NCI-H69 (cell line): ENCODE data around the gene MRPL49.

ENCODE experiments used
- DNase-seq: peaks from one replicate; lab custom pipeline; 2025; lab: John Stamatoyannopoulos, UW

MRPL49 gene

GRCh38 chr11:65102142-65103095 is 19.7 kb upstream of the MRPL49 start:
- no peak for DNase-seq

DNA sequence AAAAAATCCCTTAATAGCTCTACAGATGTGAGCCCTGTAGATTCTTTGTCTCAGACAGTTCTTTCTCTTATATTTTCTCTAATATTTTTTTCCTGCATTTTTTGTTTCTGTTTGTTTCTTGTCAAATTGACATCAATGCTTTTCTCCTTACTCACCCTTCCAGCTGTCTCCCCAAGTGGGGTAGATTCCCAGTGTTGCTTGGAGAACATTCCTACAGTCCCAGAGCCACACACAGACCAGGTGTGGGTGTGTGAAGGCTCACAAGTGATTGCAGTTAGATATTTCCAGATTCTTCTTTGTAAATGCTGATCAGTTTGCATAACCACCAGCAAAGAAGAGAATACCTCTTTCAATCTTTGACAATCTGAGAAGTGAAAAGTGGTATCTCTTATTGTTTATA is 18.6 kb upstream of the MRPL49 start:
- no peak for DNase-seq

DNA sequence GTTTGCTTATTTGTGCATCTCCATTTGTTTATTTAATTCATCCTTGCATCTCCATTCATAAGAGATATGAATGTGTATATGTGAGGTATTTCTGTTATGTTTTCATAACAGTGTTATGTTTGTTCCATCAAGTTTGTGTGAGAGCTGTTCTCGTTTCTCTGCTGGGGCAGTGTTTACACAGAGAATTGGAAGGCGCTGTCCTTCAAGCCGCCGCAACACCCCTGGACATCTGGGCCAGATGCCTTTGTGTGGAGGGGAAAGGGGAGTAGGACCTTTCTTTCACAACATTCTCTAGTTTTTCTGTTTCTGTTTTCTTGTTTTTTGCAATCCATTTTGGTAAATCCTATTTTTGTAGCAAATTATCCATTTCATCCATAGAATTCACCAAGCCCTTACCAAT is 17.5 kb upstream of the MRPL49 start:
- no peak for DNase-seq

DNA sequence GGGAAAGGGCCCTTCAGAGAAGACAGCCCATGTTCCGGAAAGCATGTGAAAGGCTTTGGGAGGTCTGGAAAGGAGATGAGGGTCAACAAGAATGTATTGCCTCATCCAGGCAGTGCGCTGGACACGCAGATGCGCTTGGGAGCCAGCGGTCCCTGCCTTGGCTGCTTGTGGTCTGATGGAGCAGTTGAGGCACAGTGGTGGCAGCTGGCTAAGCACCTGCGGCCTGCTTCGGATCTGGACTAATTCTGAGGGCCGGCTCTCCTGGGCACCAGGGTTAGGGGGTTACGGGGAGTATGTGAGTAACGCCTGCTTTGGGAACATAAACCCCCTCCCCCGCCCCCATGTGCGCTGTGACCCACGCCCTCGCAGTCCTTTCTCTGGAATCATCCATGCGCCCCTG is 15.0 kb upstream of the MRPL49 start:
- no peak for DNase-seq

DNA sequence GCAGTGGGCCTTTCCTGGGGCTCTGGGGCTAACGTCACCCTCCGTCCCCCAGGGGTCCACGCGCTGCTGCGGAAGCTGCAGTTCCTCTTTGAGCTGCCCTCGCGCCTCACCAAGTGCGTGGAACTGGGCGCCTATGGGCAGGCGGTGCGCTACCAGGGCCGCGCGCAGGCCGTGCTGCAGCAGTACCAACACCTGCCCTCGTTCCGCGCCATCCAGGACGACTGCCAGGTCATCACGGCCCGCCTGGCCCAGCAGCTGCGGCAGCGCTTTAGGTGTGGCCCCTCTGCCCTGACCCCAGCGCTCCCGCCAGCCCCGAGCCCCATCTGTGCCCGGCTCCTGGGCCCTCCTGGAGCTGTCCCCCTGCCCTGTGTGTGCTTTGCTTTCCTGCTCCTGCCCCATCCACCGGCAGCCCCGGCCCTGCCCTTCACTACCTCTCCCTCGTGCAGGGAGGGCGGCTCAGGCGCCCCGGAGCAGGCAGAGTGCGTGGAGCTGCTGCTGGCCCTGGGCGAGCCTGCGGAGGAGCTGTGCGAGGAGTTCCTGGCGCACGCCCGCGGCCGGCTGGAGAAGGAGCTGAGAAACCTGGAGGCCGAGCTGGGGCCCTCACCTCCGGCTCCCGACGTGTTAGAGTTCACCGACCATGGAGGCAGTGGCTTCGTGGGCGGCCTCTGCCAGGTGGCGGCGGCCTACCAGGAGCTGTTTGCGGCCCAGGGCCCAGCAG is 14.2 kb upstream of the MRPL49 start:
- DNase-seq, result no peak

GRCh38 chr11:65108469-65109123 is 13.5 kb upstream of the MRPL49 start:
- DNase-seq, result no peak

DNA sequence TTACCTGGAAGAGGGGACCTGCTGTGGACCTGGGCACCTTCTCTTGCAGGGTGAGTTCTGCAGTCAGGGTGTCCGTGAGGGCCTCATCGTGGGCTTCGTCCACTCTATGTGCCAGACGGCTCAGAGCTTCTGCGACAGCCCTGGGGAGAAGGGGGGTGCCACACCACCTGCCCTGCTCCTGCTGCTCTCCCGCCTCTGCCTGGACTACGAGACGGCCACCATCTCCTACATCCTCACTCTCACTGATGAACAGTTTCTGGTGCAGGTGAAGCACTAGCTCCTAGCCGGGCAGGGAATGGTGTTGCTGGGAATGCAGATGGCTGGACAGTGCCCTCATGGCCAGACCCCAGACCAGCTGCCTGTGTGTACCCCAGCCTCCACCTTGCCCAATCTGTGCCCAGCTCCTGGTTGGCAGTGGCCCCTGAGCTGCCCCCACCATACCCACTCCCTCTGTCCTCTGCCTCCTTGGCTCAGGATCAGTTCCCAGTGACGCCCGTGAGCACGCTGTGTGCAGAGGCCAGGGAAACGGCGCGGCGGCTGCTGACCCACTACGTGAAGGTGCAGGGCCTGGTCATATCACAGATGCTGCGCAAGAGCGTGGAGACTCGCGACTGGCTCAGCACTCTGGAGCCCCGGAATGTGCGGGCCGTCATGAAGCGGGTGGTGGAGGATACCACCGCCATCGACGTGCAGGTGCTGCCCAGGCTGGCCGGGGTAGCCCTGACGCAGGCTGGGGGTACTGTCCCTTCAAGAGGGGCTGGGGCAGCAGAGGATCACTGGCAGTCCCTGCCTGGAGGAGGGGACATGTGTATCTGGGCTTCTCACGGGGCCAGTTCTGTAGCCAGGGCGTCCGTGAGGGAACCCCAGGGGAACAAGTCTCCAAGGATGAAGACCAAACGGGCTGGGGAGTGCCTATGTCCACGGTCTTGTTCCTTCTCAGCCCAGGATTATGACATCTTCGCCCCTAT is 12.6 kb upstream of the MRPL49 start:
- no peak for DNase-seq

GRCh38 chr11:65110354-65110861 is 11.7 kb upstream of the MRPL49 start:
- peak; percentile 83 for DNase-seq

GRCh38 chr11:65111159-65111743 is 10.9 kb upstream of the MRPL49 start:
- DNase-seq, result no peak

DNA sequence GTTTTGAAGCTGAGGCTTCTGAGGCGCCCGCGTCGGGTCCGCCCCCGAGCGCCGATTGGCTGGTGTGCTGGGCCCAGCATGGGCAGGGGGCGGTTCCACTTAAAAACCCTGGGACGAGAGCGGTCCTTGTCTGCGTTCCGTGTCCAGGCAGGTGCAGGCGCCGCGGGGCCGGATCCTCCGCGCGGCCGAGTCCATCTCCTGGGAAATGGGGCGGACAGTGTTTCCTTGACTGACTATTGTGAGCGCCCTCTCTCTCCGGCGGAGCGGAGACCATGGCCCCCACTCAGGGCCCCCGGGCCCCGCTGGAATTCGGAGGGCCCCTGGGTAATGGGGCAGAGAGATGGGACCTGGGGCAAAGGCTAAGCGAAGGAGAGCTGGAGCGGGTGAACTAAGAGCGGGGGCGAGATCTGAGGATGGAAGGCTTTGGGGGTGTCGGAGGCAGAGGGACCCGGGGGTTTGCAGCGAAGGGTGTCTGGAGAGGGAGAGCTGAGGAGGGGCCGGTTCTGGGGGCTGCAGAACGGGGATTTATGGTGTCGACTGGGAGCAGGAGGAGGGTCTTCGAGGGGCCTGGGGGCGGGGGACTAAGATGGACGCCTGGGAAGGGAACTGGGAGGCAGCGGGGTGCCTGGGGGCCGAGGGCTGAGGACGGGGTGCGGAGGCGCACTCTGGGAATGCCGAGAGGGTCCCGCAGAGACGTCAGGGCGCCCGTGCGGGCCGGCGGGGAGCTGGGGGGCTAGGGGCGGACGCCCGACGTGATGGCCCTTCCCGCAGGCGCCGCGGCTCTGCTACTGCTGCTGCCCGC is 10.2 kb upstream of the MRPL49 start, which contains the start of gene TM7SF2:
TSS of gene TM7SF2 (plus strand) at position 129 of the 802 bp plus-strand sequence. CDS start at position 273, 144 bp downstream.
- DNase-seq, result peak; percentile 99

- peak; percentile 86 for DNase-seq
Measured at GRCh38 chr11:65112546-65113360, 9.4 kb upstream of the MRPL49 start.

GRCh38 chr11:65113361-65113756 is 8.8 kb upstream of the MRPL49 start:
- peak; percentile 63 for DNase-seq

GRCh38 chr11:65113839-65114238 is 8.3 kb upstream of the MRPL49 start:
- DNase-seq, result no peak

DNA sequence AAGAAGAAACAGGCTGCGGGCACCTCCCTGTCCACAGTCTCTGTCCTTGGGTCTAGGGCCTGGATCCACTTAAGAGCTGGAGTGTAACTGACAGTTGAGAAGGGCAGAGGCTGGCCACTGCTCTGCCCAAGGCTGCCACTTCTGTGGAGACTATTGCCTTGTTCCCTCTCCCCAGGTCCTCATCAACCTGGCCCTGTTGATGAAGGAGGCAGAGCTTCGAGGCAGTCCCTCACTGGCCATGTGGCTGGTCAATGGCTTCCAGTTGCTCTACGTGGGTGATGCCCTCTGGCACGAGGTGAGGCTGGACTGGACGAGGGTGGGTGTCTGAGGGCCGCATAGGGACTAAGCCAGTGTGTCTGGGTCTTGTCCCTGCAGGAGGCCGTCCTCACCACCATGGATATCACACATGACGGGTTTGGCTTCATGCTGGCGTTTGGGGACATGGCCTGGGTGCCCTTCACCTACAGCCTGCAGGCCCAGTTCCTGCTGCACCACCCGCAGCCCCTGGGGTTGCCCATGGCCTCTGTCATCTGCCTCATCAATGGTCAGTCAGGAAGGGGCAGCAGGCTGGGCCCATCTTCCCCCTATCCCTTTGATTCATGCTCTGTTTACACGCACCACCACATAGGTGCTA is 7.5 kb upstream of the MRPL49 start:
- DNase-seq, result no peak

- no peak for DNase-seq
Measured at GRCh38 chr11:65115361-65116082, 6.6 kb upstream of the MRPL49 start.

- peak; percentile 71 for DNase-seq
Measured at GRCh38 chr11:65116370-65117205, 5.5 kb upstream of the MRPL49 start.
